OCI-LY3 (cell line): ENCODE results near the gene GRIK1.

Source experiments
- H2AFZ ChIP-seq: fragments of 200-600, 300-600 bp; shearing (Covaris generic); 2 replicates; pipeline ENCODE4 v1.6.0; 2014; ENCODE audit warnings: antibody characterized with exemption, low read depth, low read length
- H3K27ac ChIP-seq: fragments of 200-600, 300-600 bp; sonication (generic); 2 replicates; pipeline ENCODE4 v1.5.1; 2014; ENCODE audit warnings: mild to moderate bottlenecking, low read length, moderate library complexity, mixed read lengths
- H3K27me3 ChIP-seq: fragments of 200-600, 300-600 bp; sonication (generic); 2 replicates; pipeline ENCODE4 v1.6.1; 2014; ENCODE audit warnings: low read depth, low read length, mixed read lengths
- H3K36me3 ChIP-seq: fragments of 200-600, 300-600 bp; sonication (generic); replicated peaks from 2 replicates; pipeline ENCODE3; 2014; ENCODE audit warnings: low read depth, low read length, mixed read lengths
- H3K4me1 ChIP-seq: fragments of 300-600, 200-600 bp; sonication (generic); 2 replicates; pipeline ENCODE4 v1.6.1; 2014; ENCODE audit warnings: low read length, mixed read lengths
- H3K4me2 ChIP-seq: fragments of 200-600, 300-600 bp; sonication (generic); 2 replicates; pipeline ENCODE4 v1.6.1; 2014; ENCODE audit warnings: low read length, mixed read lengths
- H3K4me3 ChIP-seq: fragments of 300-600, 200-600 bp; sonication (generic); 2 replicates; pipeline ENCODE4 v1.5.1; 2014; ENCODE audit warnings: antibody characterized with exemption, mild to moderate bottlenecking, low read length, moderate library complexity
- H3K79me2 ChIP-seq: fragments of 300-600, 200-600 bp; shearing (Covaris generic); 2 replicates; pipeline ENCODE4 v1.6.1; 2014; ENCODE audit warnings: mild to moderate bottlenecking, low read length, mixed read lengths
- H3K9ac ChIP-seq: fragments of 300-600, 200-600 bp; shearing (Covaris generic); 2 replicates; pipeline ENCODE4 v1.6.0; 2014; ENCODE audit warnings: mild to moderate bottlenecking, low read length, moderate library complexity
- H3K9me3 ChIP-seq: fragments of 200-600, 300-600 bp; shearing (Covaris generic); 2 replicates; pipeline ENCODE4 v1.6.1; 2014; ENCODE audit warnings: low read length, mixed read lengths; ENCODE audit not compliant: insufficient read depth
- H4K20me1 ChIP-seq: fragments of 200-600, 300-600 bp; sonication (generic); 2 replicates; pipeline ENCODE4 v1.6.1; 2016; ENCODE audit warnings: low read length, mixed read lengths; ENCODE audit not compliant: insufficient read depth
- EZH2phosphoT487 ChIP-seq: fragments of 200-600 bp; shearing (Covaris generic); IDR thresholded peaks from 2 replicates; pipeline ENCODE4 v1.6.1; 2018; ENCODE audit warnings: antibody characterized with exemption, mixed run types, low read depth
- TF ChIP-seq, protein P1 (sequence below): fragments of 200-600, 300-600 bp; sonication (generic); IDR thresholded peaks from 2 replicates; pipeline ENCODE4 v1.5.1; 2014; ENCODE audit warnings: antibody characterized with exemption, low read length, low read depth

Gene GRIK1

DNA sequence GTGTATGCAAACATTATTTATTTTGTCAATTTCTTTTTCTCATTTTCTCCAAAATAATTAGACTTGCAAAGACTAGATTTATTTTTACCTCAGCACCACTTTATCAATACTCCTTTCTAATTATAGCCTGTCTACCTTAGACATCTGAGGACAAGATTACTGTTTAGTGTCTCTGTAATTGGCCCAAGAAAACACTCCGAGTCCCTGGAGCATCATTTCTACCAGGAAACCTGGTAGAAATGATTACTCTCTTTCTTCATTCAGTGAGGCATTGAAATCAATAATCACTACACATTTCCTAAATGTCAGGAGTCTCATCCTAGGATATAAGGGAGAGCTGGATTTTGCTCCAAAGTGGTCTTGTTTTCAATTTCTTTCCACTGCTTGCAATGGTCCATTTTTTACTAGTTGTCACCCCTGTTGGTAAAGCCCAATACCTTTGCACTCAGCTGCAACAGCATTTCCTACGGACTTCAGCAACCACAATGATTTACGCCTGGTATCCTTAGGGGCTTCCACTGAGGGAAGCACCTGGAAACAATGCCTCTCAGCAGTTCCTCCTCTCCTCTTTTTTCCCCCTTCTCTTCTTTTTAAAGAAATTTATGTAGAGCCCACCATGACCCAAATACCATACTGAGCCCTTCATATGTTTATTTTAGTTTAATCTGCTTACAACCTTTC lies 64.6 kb downstream of the GRIK1 start:
- Histone ChIP-seq H3K79me2 (no peaks in the 10 kb centered on the region), H3K4me3 (no peak overlapping the region), H3K9ac (no peak overlapping the region), H2AFZ (no peak overlapping the region), H3K27ac (no peak overlapping the region), H3K9me3 (no peaks in the 10 kb centered on the region), H3K4me1 (no peaks in the 10 kb centered on the region), H3K27me3 (no peaks in the 10 kb centered on the region), H3K4me2 (no peak overlapping the region), H3K36me3 (no peaks in the 10 kb centered on the region), H4K20me1 (no peaks in the 10 kb centered on the region)
- TF ChIP-seq, protein P1, sequence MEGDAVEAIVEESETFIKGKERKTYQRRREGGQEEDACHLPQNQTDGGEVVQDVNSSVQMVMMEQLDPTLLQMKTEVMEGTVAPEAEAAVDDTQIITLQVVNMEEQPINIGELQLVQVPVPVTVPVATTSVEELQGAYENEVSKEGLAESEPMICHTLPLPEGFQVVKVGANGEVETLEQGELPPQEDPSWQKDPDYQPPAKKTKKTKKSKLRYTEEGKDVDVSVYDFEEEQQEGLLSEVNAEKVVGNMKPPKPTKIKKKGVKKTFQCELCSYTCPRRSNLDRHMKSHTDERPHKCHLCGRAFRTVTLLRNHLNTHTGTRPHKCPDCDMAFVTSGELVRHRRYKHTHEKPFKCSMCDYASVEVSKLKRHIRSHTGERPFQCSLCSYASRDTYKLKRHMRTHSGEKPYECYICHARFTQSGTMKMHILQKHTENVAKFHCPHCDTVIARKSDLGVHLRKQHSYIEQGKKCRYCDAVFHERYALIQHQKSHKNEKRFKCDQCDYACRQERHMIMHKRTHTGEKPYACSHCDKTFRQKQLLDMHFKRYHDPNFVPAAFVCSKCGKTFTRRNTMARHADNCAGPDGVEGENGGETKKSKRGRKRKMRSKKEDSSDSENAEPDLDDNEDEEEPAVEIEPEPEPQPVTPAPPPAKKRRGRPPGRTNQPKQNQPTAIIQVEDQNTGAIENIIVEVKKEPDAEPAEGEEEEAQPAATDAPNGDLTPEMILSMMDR: no peak
- no peak for TF ChIP-seq EZH2phosphoT487

DNA sequence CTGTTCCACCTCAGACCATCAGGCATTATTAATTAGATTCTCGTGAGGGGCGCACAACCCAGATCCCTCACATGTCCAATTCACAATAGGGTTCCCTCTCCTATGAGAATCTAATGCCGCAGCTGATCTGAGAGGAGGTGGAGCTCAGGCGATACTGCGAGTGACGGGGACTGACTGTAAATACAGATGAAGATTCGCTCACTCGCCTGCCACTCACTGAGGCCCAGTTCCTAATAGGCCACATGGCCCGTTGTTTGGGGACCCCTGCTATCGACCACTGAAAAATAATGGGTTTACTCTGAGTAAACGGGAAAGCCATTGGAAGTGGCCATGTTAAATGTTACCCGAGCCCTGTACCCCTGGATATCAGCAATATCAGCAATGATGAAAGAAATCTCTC lies 65.9 kb downstream of the GRIK1 start:
- H3K4me3 ChIP-seq: no peak overlapping the region
- H2AFZ ChIP-seq: no peak overlapping the region
- H3K79me2 ChIP-seq: no peaks in the 10 kb centered on the region
- no peak overlapping the region for H3K4me2 ChIP-seq
- no peaks in the 10 kb centered on the region for H3K27me3 ChIP-seq
- no peaks in the 10 kb centered on the region for H3K4me1 ChIP-seq
- no peak overlapping the region for H3K27ac ChIP-seq
- no peak overlapping the region for H3K9ac ChIP-seq
- H4K20me1 ChIP-seq: no peaks in the 10 kb centered on the region
- TF ChIP-seq, protein P1: no peak
- TF ChIP-seq EZH2phosphoT487: no peak
- H3K36me3 ChIP-seq: no peaks in the 10 kb centered on the region
- no peaks in the 10 kb centered on the region for H3K9me3 ChIP-seq

DNA sequence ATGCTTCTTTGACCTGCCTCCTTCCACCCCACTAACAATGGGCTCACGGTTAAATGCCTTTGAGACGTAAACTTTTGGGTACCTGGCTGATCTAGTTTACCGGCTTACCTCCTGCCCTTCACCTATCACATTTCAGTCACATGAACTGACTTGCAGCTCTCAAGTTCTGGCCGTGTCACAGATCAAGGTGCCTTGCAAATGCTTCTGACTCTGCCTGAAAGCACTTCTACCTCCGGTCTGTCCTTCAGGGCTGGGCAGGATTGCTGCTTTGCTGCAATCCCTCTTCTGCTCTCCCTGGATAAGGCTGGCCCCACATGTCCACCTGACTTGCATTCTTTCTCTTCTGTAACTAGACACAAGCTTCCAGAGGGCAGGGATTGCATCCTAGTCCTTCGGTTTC lies 69.0 kb downstream of the GRIK1 start:
- no peaks in the 10 kb centered on the region for H3K4me1 ChIP-seq
- H3K4me3 ChIP-seq: no peak overlapping the region
- H3K4me2 ChIP-seq: no peak overlapping the region
- H3K27ac ChIP-seq: no peak overlapping the region
- no peak overlapping the region for H2AFZ ChIP-seq
- no peak for TF ChIP-seq EZH2phosphoT487
- no peaks in the 10 kb centered on the region for H3K79me2 ChIP-seq
- H3K36me3 ChIP-seq: no peaks in the 10 kb centered on the region
- H3K27me3 ChIP-seq: no peaks in the 10 kb centered on the region
- H3K9me3 ChIP-seq: no peaks in the 10 kb centered on the region
- H4K20me1 ChIP-seq: no peaks in the 10 kb centered on the region
- no peak overlapping the region for H3K9ac ChIP-seq

DNA sequence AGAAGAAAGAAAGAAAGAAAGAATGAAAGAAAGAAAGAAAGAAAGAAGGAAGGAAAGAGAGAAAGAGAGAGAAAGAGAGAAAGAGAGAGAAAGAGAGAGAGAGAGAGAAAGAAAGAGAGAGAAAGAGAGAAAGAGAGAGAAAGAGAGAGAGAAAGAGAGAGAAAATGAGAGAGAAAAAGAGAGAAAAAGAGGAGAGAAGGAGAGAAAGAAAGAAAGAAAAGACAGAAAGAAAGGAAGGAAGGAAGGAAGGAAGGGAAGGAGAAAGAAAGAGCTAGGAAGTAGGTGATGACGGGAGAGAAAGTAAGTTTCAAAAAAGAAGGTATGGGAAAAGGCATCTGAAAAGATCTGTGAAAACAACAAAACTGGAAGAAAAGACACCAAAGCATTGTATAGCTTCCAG lies 72.0 kb downstream of the GRIK1 start:
- Histone ChIP-seq H3K4me2 (no peak overlapping the region), H3K27me3 (no peaks in the 10 kb centered on the region), H3K36me3 (no peaks in the 10 kb centered on the region), H3K9me3 (no peaks in the 10 kb centered on the region), H3K9ac (no peak overlapping the region), H4K20me1 (no peaks in the 10 kb centered on the region), H2AFZ (no peak overlapping the region), H3K79me2 (no peaks in the 10 kb centered on the region), H3K4me3 (no peak overlapping the region), H3K27ac (no peak overlapping the region), H3K4me1 (no peaks in the 10 kb centered on the region)
- TF ChIP-seq, protein P1: no peak
- TF ChIP-seq EZH2phosphoT487: no peak
